Measurements from ENCODE around the gene FAAP24. TPM values are rescaled to one million over a fixed set of nuclear protein-coding genes. Genes with fewer than 3 reads are reported as not detected.

The FAAP24 gene
- total and polyA plus RNA-seq, 2 experiments from 2014 or later: 1.6 to 2.9 TPM

- DNase-seq (ENCODE audit: low spot score) (no peak), ATAC-seq (no peak)
- H3K27me3 ChIP-seq (ENCODE audit: insufficient read depth): no peaks in the 10 kb centered on the region
- no peak overlapping the region for H3K4me3 ChIP-seq
- no peaks in the 10 kb centered on the region for H3K79me2 ChIP-seq (replicated peaks; ENCODE audit: insufficient read depth)
- Mint-ChIP-seq H3K4me1 (no peaks in the 10 kb centered on the region), H3K4me3 (no peak overlapping the region), H3K27ac (no peak overlapping the region), H3K9me3 (no peaks in the 10 kb centered on the region), H3K27me3 (ENCODE audit: insufficient read depth, low read depth, poor library complexity) (peaks cover 5% of the 10 kb centered on the region), H3K36me3 (ENCODE audit: low read depth) (peaks cover 61% of the 10 kb centered on the region)
- TF ChIP-seq ETS1 (IDR thresholded peaks at IDR 0.05) (no peak), ZNF331 (CRISPR knock-in tag; IDR thresholded peaks at IDR 0.05; ENCODE audit: low read depth) (no peak), POLR2AphosphoS5 (IDR thresholded peaks at IDR 0.05; ENCODE audit: low read depth) (no peak), REST (IDR thresholded peaks at IDR 0.05; ENCODE audit: unreplicated experiment) (no peak), EZH2 (IDR thresholded peaks at IDR 0.05; ENCODE audit: low read depth, unreplicated experiment) (no peak), NANOG (IDR thresholded peaks at IDR 0.05; ENCODE audit: borderline replicate concordance) (no peak), JUNB (IDR thresholded peaks at IDR 0.05; ENCODE audit: unreplicated experiment) (no peak), CTCF (conservative IDR thresholded peaks at IDR 0.05; ENCODE audit: low read depth in 2 of 2) (no peak), EZH2phosphoT487 (IDR thresholded peaks at IDR 0.05; ENCODE audit: unreplicated experiment) (no peak), STAT1 (IDR thresholded peaks at IDR 0.05; ENCODE audit: unreplicated experiment) (no peak), CREB1 (CRISPR knock-in tag; IDR thresholded peaks at IDR 0.05; ENCODE audit: low read depth) (no peak), ZNF114 (CRISPR knock-in tag; IDR thresholded peaks at IDR 0.05) (no peak), ZNF462 (CRISPR knock-in tag; IDR thresholded peaks at IDR 0.05) (no peak)
- H2AFZ ChIP-seq: no peak overlapping the region
- H3K36me3 ChIP-seq (ENCODE audit: insufficient read depth): no peaks in the 10 kb centered on the region
- no peaks in the 10 kb centered on the region for H3K4me1 ChIP-seq (ENCODE audit: insufficient read depth)
- no peaks in the 10 kb centered on the region for H3F3A ChIP-seq (replicated peaks; ENCODE audit: low read depth)
- no peak overlapping the region for H3K27ac ChIP-seq (ENCODE audit: low read depth)
- no peak overlapping the region for H3K4me2 ChIP-seq
- no peaks in the 10 kb centered on the region for H4K20me1 ChIP-seq (replicated peaks; ENCODE audit: insufficient read depth)
- H3K9me2 ChIP-seq (ENCODE audit: insufficient read depth): no peaks in the 10 kb centered on the region
These were observed 26.7 kb downstream of the FAAP24 start for GRCh38 chr19:32998722-32999121.
